ENCODE measurements around the gene NPIPB2.
"Not testable (repeated sequence)": the region's sequence is repeated elsewhere in the genome, so short reads cannot be mapped to it uniquely, and the experiment has no call there.

Gene NPIPB2

GRCh38 chr16:11957591-11958395 lies 15.9 kb upstream of the NPIPB2 start:
- FAIRE-seq, result no peak

DNA sequence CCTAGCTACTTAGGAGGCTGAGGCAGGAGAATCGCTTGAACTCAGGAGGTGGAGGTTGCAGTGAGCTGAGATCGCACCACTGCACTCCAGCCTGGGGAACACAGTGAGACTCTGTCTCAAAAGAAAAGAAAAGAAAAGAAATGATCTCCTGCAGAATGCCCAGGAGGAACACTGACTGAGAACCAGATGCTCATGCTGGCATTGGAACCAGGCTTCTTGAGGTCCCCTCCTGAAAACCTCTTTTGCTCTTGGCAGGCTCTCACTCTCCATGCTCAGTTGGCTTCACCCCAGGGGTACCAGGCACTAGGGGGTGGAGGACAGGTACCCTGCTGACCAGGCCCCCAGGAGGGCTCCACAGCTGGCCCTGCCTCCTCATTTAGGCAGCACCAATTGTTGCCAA lies 14.7 kb upstream of the NPIPB2 start:
- no peak for FAIRE-seq

GRCh38 chr16:11955713-11956123 lies 13.9 kb upstream of the NPIPB2 start:
- no peak for FAIRE-seq

DNA sequence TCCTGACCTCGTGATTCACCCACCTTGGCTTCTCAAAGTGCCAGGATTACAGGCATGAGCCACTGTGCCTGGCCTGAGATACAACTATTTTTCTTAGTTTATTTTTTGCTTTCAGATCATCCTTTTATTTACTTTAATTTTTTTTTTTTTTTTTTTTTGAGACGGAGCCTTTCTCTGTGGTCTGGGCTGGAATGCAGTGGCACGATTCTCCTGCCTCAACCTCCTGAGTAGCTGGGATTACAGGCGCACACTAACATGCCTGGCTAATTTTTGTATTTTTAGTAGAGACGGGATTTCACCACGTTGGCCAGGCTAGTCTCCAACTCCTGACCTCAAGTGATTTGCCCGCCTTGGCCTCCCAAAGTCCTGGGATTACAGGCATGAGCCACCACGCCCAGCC lies 11.7 kb upstream of the NPIPB2 start:
- FAIRE-seq, result not testable (repeated sequence)

GRCh38 chr16:11950388-11950787 lies 8.5 kb upstream of the NPIPB2 start:
- no peak for FAIRE-seq

DNA sequence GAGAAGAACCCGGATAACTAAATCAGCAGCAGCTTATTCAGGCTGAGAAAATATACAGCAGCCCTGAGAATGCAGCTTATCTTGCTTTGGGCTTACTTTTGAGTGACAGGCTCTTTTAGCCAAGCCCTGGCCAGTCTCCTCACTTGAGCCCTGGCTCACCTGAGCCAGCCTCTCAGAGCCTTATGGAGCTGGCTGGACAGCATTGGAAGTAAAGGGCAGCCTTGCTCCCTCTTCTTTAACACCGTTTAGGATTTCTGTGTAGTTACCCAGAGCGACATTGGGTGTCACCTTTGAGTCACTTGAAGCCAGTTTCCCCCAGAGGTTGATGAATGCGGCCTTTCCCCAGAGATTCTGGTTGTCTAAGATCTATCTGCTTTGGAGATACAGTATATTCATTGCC lies 7.7 kb upstream of the NPIPB2 start:
- no peak for FAIRE-seq

DNA sequence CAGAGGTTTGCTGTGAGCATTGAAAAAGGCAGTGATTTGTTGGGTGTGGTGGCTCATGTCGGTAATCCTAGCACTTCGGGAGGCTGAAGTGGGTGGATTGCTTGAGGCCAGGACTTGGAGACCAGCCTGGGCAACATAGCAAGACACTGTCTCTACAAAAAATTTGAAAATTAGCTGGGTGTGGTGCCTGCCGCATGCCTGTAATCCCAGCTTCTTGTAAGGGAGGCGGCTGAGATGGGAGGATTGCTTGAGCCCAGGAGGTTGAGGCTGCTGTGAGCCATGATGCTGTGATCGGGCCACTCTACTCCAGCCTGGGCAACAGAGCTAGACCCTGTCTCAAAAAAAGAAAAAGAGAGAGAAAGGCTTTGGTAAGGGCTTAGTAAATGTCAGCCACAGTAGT lies 7.0 kb upstream of the NPIPB2 start:
- no peak for FAIRE-seq

DNA sequence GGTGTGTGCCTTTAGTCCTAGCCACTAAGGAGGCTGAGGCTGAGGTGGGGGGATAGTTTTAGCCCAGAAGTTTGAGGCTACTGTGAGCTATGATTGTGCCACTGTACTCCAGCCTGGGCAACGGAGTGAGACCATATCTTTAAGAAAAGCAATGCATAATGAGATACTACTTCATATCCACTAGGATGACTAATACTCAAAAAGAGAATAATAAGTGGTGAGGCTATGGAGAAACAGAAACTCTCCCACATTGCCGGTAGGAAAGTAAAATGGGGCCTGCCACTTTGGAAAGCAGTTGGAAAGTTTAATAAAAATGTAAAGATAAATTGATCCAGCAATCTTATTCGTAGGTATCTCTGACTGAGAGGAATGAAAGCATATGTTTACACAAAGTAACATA lies 4.6 kb upstream of the NPIPB2 start:
- no peak for FAIRE-seq

GRCh38 chr16:11927350-11927749 lies 14.5 kb downstream of the NPIPB2 start:
- FAIRE-seq, result not testable (repeated sequence)

DNA sequence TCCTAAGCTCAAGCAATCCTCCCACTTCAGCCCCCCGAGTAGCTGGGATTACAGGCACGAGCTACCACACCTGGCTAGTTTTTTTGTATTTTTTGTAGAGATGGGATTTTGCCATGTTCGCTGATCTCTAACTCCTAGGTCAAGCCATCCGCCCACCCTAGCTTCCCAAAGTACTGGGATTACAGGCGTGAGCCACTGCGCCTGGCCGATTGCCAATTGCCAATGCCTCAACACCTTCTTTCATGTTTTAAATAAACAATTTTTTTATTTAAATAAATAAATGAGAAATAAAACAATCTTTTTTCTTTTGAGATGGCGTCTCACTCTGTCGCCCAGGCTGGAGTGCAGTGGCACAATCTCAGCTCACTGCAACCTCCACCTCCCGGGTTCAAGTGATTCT lies 17.8 kb downstream of the NPIPB2 start:
- FAIRE-seq, result not testable (repeated sequence)

GRCh38 chr16:11916524-11917285 lies 25.1 kb downstream of the NPIPB2 start:
- peak; percentile 82 for FAIRE-seq

DNA sequence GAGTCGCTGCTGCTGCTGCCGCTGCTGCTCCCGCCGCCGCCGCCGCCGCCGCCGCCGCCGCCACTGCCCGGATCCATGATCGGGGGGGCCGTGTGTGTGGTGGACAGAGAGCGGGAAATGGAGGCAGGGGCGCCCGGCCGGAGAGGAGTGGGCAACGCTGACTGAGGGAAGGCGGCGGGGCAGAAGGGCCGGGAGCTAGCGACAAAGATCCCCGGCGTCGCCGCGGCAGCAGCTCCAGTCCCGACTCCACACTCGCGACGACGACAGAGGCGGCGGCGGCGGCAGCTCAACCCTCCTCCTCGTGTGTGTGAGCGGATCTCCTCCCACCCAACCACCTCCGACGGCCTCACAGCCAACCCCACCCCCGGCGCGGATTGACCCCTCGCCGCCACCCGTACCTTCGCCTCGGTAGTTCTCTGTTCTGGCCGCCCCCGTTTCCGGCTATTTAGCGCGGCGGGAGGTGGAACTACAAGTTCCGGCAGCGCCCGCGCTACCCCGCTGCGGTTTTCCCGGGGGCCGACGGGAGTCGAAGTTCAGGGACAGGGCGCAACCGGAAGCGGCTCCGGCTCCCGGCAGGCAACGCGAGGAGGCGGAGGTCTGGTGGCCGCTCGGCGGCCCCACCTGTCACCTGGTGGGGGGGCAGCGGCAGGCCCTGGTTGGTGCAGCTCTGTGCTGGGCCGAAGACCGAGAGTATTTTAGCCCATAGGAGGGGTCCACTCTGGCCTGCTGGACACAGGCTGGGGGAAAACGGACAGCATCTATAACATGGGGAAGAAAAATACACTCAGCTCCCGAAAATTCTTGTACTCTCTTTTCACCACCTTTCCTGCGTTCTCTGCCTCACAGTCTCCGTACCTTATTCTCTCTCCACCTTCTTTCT lies 26.0 kb downstream of the NPIPB2 start, which contains the start of gene GSPT1:
Gene GSPT1 (minus strand): TSS at position 313 of the 880 bp plus-strand sequence. CDS start 236 bp downstream, at position 77.
- no peak for FAIRE-seq

DNA sequence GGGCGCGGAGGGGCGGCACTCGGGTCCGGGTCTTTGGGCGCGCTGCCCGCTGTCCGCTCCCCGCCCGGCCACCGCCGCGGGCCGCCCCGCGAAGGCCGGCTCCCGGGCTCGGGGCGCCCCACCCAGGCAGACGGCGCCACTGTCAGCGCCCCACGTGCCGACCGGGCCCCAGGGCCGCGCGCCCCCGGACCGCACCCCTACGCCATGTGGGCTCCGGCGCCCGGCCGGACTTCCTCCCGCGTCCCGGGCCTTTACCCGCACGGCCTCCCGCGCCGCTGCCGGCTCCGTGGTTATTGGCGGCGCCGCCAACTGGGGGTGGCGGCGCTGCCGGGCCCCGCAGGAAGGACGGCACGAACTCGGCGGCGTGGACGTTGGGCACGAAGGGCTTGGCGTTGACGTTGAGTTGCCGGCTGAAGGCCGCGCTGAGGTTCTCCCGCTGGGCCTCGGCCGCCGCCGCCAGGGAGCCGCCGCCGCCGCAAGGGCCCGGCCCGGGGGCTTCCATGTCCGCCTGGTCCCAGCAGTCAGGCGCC lies 26.7 kb downstream of the NPIPB2 start:
- FAIRE-seq, result no peak

- no peak for FAIRE-seq
These were observed 27.4 kb downstream of the NPIPB2 start for GRCh38 chr16:11914210-11915113.

DNA sequence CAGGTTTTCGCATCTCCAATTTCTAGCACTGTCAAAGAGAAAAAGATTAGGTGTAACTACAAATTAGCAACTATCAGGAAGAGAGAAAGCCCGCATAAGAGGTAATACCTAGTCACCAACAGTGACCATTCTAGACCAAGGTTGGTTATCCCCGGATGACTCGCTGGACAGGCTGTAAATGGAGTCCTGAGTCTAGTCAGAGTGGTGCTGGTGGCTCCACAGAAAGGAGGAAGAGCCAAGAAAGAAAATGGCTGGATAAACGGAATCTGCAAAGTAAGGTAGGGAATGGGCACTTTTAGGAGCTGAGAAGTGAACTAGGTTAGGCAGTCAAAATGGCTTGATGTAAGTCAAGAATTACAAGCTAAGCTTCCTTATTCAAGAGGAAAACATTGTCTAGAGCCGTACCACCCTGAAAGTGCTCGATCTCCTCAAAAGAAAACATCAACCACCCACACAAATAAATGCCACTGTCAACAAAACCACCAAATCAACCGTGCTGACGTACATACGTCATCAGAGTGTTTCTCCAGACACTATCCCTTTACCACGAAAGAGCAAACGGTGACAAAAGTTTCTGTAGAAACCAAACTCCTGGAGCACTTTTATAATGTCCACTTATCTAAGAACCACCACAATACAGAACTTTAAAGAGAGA lies 28.3 kb downstream of the NPIPB2 start:
- FAIRE-seq, result no peak

GRCh38 chr16:11909653-11910545 lies 31.9 kb downstream of the NPIPB2 start:
- FAIRE-seq, result no peak

GRCh38 chr16:11907160-11907970 lies 34.5 kb downstream of the NPIPB2 start:
- FAIRE-seq, result no peak

GRCh38 chr16:11903906-11904305 lies 37.9 kb downstream of the NPIPB2 start:
- FAIRE-seq, result no peak

GRCh38 chr16:11901091-11901490 lies 40.8 kb downstream of the NPIPB2 start:
- FAIRE-seq, result no peak
